NB4 (cell line): Measurements from ENCODE around the gene NELFA.

Source experiments
- DNase-seq: peaks from one replicate; pipeline ENCODE4 v3.0.0; 2010; ENCODE audit warnings: low read depth
- H3K4me3 ChIP-seq: one replicate; pipeline ENCODE4 v1.5.1; 2011; ENCODE audit warnings: mild to moderate bottlenecking, low read depth, low read length, moderate library complexity
- CTCF ChIP-seq: IDR thresholded peaks from one replicate; pipeline ENCODE4 v1.5.1; 2012; ENCODE audit warnings: low read depth, low read length
- MAX ChIP-seq: IDR thresholded peaks from 2 replicates; pipeline ENCODE4 v1.6.1; 2011; ENCODE audit warnings: low read depth, low read length
- MYC ChIP-seq: IDR thresholded peaks from 2 replicates; pipeline ENCODE4 v1.6.1; 2011; ENCODE audit warnings: low read depth, low read length
- POLR2A ChIP-seq: IDR thresholded peaks from 2 replicates; pipeline ENCODE4 v1.6.1; 2011; ENCODE audit warnings: mild to moderate bottlenecking; ENCODE audit not compliant: insufficient read length; ENCODE audit errors: extremely low read depth

NELFA gene

GRCh38 chr4:2049381-2049780 lies 40.6 kb upstream of the NELFA start:
- no peak for TF ChIP-seq MAX
- TF ChIP-seq MYC, result no peak
- no peak for TF ChIP-seq CTCF
- no peak for TF ChIP-seq POLR2A
- no peak overlapping the region for H3K4me3 ChIP-seq
- peak; percentile 1 for DNase-seq

- peak; percentile 2 for DNase-seq
- H3K4me3 ChIP-seq, result no peak overlapping the region
- TF ChIP-seq POLR2A (no peak), MAX (no peak), CTCF (no peak), MYC (no peak)
Measured at GRCh38 chr4:2048831-2049230, 40.1 kb upstream of the NELFA start.

- TF ChIP-seq MAX (no peak), CTCF (no peak), MYC (no peak)
- H3K4me3 ChIP-seq, result no peak overlapping the region
- peak; percentile 1 for DNase-seq
Measured at GRCh38 chr4:2047781-2048581, 39.2 kb upstream of the NELFA start.

- TF ChIP-seq CTCF (no peak), POLR2A (no peak), MAX (no peak), MYC (no peak)
- H3K4me3 ChIP-seq, result no peak overlapping the region
- no peak for DNase-seq
Measured at GRCh38 chr4:2047031-2047660, 38.4 kb upstream of the NELFA start.

- no peak for DNase-seq
- TF ChIP-seq MYC, result no peak
Measured at GRCh38 chr4:2046031-2046961, 37.5 kb upstream of the NELFA start.

GRCh38 chr4:2045518-2045951 lies 36.8 kb upstream of the NELFA start:
- TF ChIP-seq CTCF (no peak), MYC (no peak), MAX (no peak), POLR2A (no peak)
- peak; percentile 51 for DNase-seq
- no peak overlapping the region for H3K4me3 ChIP-seq

More at GRCh38 chr4:2046031-2046961, 37.5 kb upstream of the NELFA start:
- no peak overlapping the region for H3K4me3 ChIP-seq
